HepG2 (cell line): ENCODE data around the gene ZNF322. TPM values are rescaled to one million over a fixed set of nuclear protein-coding genes. Genes with fewer than 3 reads are reported as not detected.

Experiments
- ATF3 ChIP-seq: sonication (generic); formaldehyde crosslinking; IDR thresholded peaks from 2 replicates; pipeline ENCODE4 v1.4.0; 2020; ENCODE audit warnings: missing genetic modification reagents
- BATF2 ChIP-seq: sonication (generic); formaldehyde crosslinking; IDR thresholded peaks from 2 replicates; pipeline ENCODE4 v1.8.0; 2022; ENCODE audit warnings: mild to moderate bottlenecking, missing genetic modification reagents, moderate library complexity
- CBX5 ChIP-seq: sonication (generic); formaldehyde crosslinking; IDR thresholded peaks from 2 replicates; pipeline ENCODE4 v1.4.0; 2020; ENCODE audit warnings: missing genetic modification reagents, borderline replicate concordance
- DPF2 ChIP-seq: sonication (generic); formaldehyde crosslinking; IDR thresholded peaks from 2 replicates; pipeline ENCODE4 v1.4.0; 2020; ENCODE audit warnings: mild to moderate bottlenecking, low read depth, missing genetic modification reagents, borderline replicate concordance
- DZIP1 ChIP-seq: sonication (generic); formaldehyde crosslinking; IDR thresholded peaks from 2 replicates; pipeline ENCODE4 v1.5.0; 2020; ENCODE audit warnings: mild to moderate bottlenecking, missing genetic modification reagents
- E2F1 ChIP-seq: sonication (generic); formaldehyde crosslinking; IDR thresholded peaks from 2 replicates; pipeline ENCODE4 v1.5.0; 2020; ENCODE audit warnings: missing genetic modification reagents
- FOXA1 ChIP-seq, 2 experiments: fragments of 450-650 bp in 1 of 2; sonication (generic) in 1 of 2; formaldehyde crosslinking in 1 of 2; IDR thresholded peaks; 2 replicates each; pipeline versions ENCODE4 v1.4.0 to v1.6.1; 2016 to 2020; ENCODE audit warnings: missing genetic modification reagents in 1 of 2
- NCOR1 ChIP-seq: fragments of 200-600 bp; sonication (generic); IDR thresholded peaks from 2 replicates; pipeline ENCODE4 v1.7.0; 2017; ENCODE audit warnings: antibody characterized with exemption, low read length, borderline replicate concordance
- RAD51 ChIP-seq: fragments of 450-650 bp; IDR thresholded peaks from 2 replicates; pipeline ENCODE4 v1.6.1; 2016; ENCODE audit warnings: borderline replicate concordance
- ZBED4 ChIP-seq: sonication (generic); formaldehyde crosslinking; IDR thresholded peaks from 2 replicates; pipeline ENCODE4 v1.4.0; 2020; ENCODE audit warnings: missing genetic modification reagents, borderline replicate concordance
- ZBTB49 ChIP-seq: sonication (generic); formaldehyde crosslinking; IDR thresholded peaks from 2 replicates; pipeline ENCODE4 v1.4.0; 2020; ENCODE audit warnings: missing genetic modification reagents, borderline replicate concordance
- ZNF670 ChIP-seq: sonication (generic); formaldehyde crosslinking; IDR thresholded peaks from 2 replicates; pipeline ENCODE4 v1.8.0; 2022; ENCODE audit warnings: mild to moderate bottlenecking, missing genetic modification reagents, borderline replicate concordance
- ZNF792 ChIP-seq: IDR thresholded peaks from 2 replicates; pipeline ENCODE4 v1.6.1; 2016
- polyA plus RNA-seq, 8 experiments: library from polyadenylated mRNA; depleted of rRNA in 3 of 8; stranded (reverse) in 7 of 8; unstranded in 1 of 8; fragments of >200 nt; fragmentation: Illumina TruSeq in 4 of 8; extraction: Trizol in 4 of 8; gene quantifications; 2 replicates each; pipeline versions ENCODE4 v1.2.1 to v1.2.3, GENCODE V29; 2011 to 2016; ENCODE audit warnings: low read depth in 4 of 8, missing spikeins in 1 of 8, mixed read lengths in 1 of 8; ENCODE audit not compliant: insufficient read depth in 1 of 8
- total RNA-seq, 5 experiments: library from RNA; depleted of rRNA; stranded (reverse); fragments of >200 nt; fragmentation: Illumina TruSeq; extraction: Trizol; gene quantifications; 2 replicates each; pipeline ENCODE4 v1.2.3, GENCODE V29; 2016; ENCODE audit warnings: low read depth in 1 of 5

ZNF322 gene
- total and polyA plus RNA-seq, 2 of the 13 experiments (the other 11 are each of a cell fraction or from before 2014, with no cell fraction given), result 8.3 to 22.8 TPM

- peak; percentile 98 for TF ChIP-seq ZBED4 (CRISPR knock-in tag)
- peak; percentile 97 for TF ChIP-seq ZNF792 (CRISPR knock-in tag)
- no peak for TF ChIP-seq NCOR1
- TF ChIP-seq DZIP1 (CRISPR knock-in tag), result no peak
- TF ChIP-seq ZBTB49, result peak; percentile 53; the same call in 1 of the 2 replicates
- TF ChIP-seq FOXA1 (IDR thresholded peaks at IDR 0.05), result no peak
- TF ChIP-seq FOXA1 (CRISPR knock-in tag; IDR thresholded peaks at IDR 0.05), result peak; percentile 23
- TF ChIP-seq DPF2, result no peak
- peak; percentile 75; the same call in 1 of the 2 replicates for TF ChIP-seq BATF2 (CRISPR knock-in tag)
- TF ChIP-seq ZNF670 (CRISPR knock-in tag), result no peak
- TF ChIP-seq E2F1 (CRISPR knock-in tag), result no peak
- no peak for TF ChIP-seq RAD51
- peak; percentile 89; the same call in 1 of the 2 replicates for TF ChIP-seq CBX5 (CRISPR knock-in tag)
- no peak for TF ChIP-seq ATF3 (CRISPR knock-in tag)
Observed at GRCh38 chr6:26595669-26596269, 63.8 kb downstream of the ZNF322 start (continued).
